ENCODE data around the gene TSC2. TPM values are rescaled to one million over a fixed set of nuclear protein-coding genes. Genes with fewer than 3 reads are reported as not detected.

TSC2 gene
- total and polyA plus RNA-seq, 10 donors: 20.7 to 185 (median 93.8) TPM

- DNase-seq: no peak
- no peaks in the 10 kb centered on the region for H3K9me3 ChIP-seq
- 88 to 94% (median 92%) methylated on average over 34 to 41 of the region's 41 CpGs for WGBS, 5 donors
- TF ChIP-seq CTCF (IDR thresholded peaks at IDR 0.05 in 8 of 11, conservative IDR thresholded peaks at IDR 0.05 in 3 of 11) (no peak), POLR2A (IDR thresholded peaks at IDR 0.05) (no peak), POLR2AphosphoS5 (IDR thresholded peaks at IDR 0.05) (peak in 2 of 3 donors; percentile 22 to 32)
- no peak overlapping the region for H3K4me3 ChIP-seq
- H3K36me3 ChIP-seq: peaks cover 0 to 97% (median 87%) of the 10 kb centered on the region in 6 donors
- intact Hi-C loops (cut with DNase I; ENCODE audit: low total_unique reads): no loop called here
- H3K27me3 ChIP-seq (replicated peaks in 1 of 7): no peaks in the 10 kb centered on the region
- peaks cover 0 to 53% (median 24%) of the 10 kb centered on the region in 6 donors for H3K4me1 ChIP-seq
- peak overlapping the region in 2 of 8 donors; percentile 12 to 24 for H3K27ac ChIP-seq
Observed at GRCh38 chr16:2087748-2088631, 40.2 kb downstream of the TSC2 start.

- Histone ChIP-seq H3K36me3 (peaks cover 0 to 97% (median 87%) of the 10 kb centered on the region in 6 donors), H3K4me3 (no peak overlapping the region), H3K27me3 (replicated peaks in 1 of 7) (no peaks in the 10 kb centered on the region), H3K9me3 (no peaks in the 10 kb centered on the region), H3K27ac (peak overlapping the region in 4 of 8 donors; percentile 63 to 75 (median 69)), H3K4me1 (peaks cover 0 to 45% (median 19%) of the 10 kb centered on the region in 6 donors)
- no peak for TF ChIP-seq CTCF (IDR thresholded peaks at IDR 0.05 in 8 of 11, conservative IDR thresholded peaks at IDR 0.05 in 3 of 11)
- no peak for TF ChIP-seq POLR2A (IDR thresholded peaks at IDR 0.05)
- no peak for TF ChIP-seq POLR2AphosphoS5 (IDR thresholded peaks at IDR 0.05)
- intact Hi-C loops (cut with DNase I; ENCODE audit: low total_unique reads): no loop called here
- 77 to 89% (median 85%) methylated on average over 18 to 20 of the region's 20 CpGs for WGBS, 5 donors
- DNase-seq: no peak
Observed at GRCh38 chr16:2088759-2089358, 41.1 kb downstream of the TSC2 start.

GRCh38 chr16:2089706-2090480 lies 42.1 kb downstream of the TSC2 start:
- H3K27me3 ChIP-seq (replicated peaks in 1 of 7): no peaks in the 10 kb centered on the region
- H3K9me3 ChIP-seq: no peaks in the 10 kb centered on the region
- TF ChIP-seq POLR2A (IDR thresholded peaks at IDR 0.05) (no peak), POLR2AphosphoS5 (IDR thresholded peaks at IDR 0.05) (peak; percentile 70 to 83 (median 81))
- peak; percentile 83 for DNase-seq
- H3K4me3 ChIP-seq: peak overlapping the region in 2 of 8 donors; percentile 12 to 17
- intact Hi-C loops (cut with DNase I; ENCODE audit: low total_unique reads): no loop called here
- peaks cover 0 to 42% (median 18%) of the 10 kb centered on the region in 6 donors for H3K4me1 ChIP-seq
- peaks cover 0 to 97% (median 84%) of the 10 kb centered on the region in 6 donors for H3K36me3 ChIP-seq
- H3K27ac ChIP-seq: peak overlapping the region in 5 of 8 donors; percentile 50 to 75 (median 65)
- WGBS, 5 donors: 65 to 90% (median 85%) methylated on average over 17 to 44 of the region's 44 CpGs

GRCh38 chr16:2090481-2090776 lies 42.6 kb downstream of the TSC2 start:
- Histone ChIP-seq H3K4me1 (peaks cover 0 to 42% (median 18%) of the 10 kb centered on the region in 6 donors), H3K27me3 (replicated peaks in 1 of 7) (no peaks in the 10 kb centered on the region), H3K9me3 (no peaks in the 10 kb centered on the region), H3K36me3 (peaks cover 0 to 97% (median 83%) of the 10 kb centered on the region in 6 donors), H3K4me3 (peak overlapping the region in 3 of 8 donors; percentile 12 to 49 (median 17)), H3K27ac (peak overlapping the region in 6 of 8 donors; percentile 0 to 75 (median 64))
- intact Hi-C loops (cut with DNase I; ENCODE audit: low total_unique reads): no loop called here
- no peak for DNase-seq
- no peak for TF ChIP-seq POLR2A (IDR thresholded peaks at IDR 0.05)
- WGBS, 5 donors: 60 to 98% (median 84%) methylated on average over 1 to 14 of the region's 14 CpGs

Measured in spleen (tissue), 11 donors.